NCI-H446 (cell line): ENCODE measurements around the gene NYAP1.

Source experiments
- DNase-seq, 2 experiments: peaks; one replicate each; lab custom pipeline; 2025; lab: John Stamatoyannopoulos, UW

NYAP1 gene

GRCh38 chr7:100457033-100457432 is 26.7 kb upstream of the NYAP1 start:
- no peak for DNase-seq

- DNase-seq, result no peak
Observed at GRCh38 chr7:100464210-100464660, 19.5 kb upstream of the NYAP1 start, which contains the start of gene SPACDR. TSS of gene SPACDR (minus strand) at chr7:100464260. CDS start at chr7:100464025, 235 bp downstream.

GRCh38 chr7:100464791-100465190 is 18.9 kb upstream of the NYAP1 start:
- no peak for DNase-seq

GRCh38 chr7:100465299-100465698 is 18.4 kb upstream of the NYAP1 start:
- no peak for DNase-seq

GRCh38 chr7:100465702-100466311 is 17.9 kb upstream of the NYAP1 start:
- peak; percentile 4 to 74 for DNase-seq

GRCh38 chr7:100466653-100467605 is 16.8 kb upstream of the NYAP1 start:
- DNase-seq, result no peak

GRCh38 chr7:100467638-100468373 is 15.9 kb upstream of the NYAP1 start:
- DNase-seq, result no peak

GRCh38 chr7:100469227-100470044 is 14.3 kb upstream of the NYAP1 start:
- DNase-seq, result peak; percentile 13 to 74

- no peak for DNase-seq
Observed at GRCh38 chr7:100471021-100471420, 12.7 kb upstream of the NYAP1 start.

- DNase-seq, result no peak
Observed at GRCh38 chr7:100472121-100472851, 11.4 kb upstream of the NYAP1 start.

- no peak for DNase-seq
Observed at GRCh38 chr7:100472854-100473499, 10.8 kb upstream of the NYAP1 start.

GRCh38 chr7:100475549-100475948 is 8.2 kb upstream of the NYAP1 start:
- DNase-seq, result no peak

GRCh38 chr7:100476101-100476780 is 7.5 kb upstream of the NYAP1 start:
- no peak for DNase-seq

GRCh38 chr7:100476903-100477870 is 6.5 kb upstream of the NYAP1 start:
- DNase-seq, result no peak

- no peak for DNase-seq
Observed at GRCh38 chr7:100477871-100478267, 5.9 kb upstream of the NYAP1 start.

GRCh38 chr7:100478958-100479660 is 4.6 kb upstream of the NYAP1 start, which contains the start of gene TSC22D4:
TSS of gene TSC22D4 (minus strand) at chr7:100479214. CDS start at chr7:100478038, 1,176 bp downstream.
- DNase-seq, result peak; percentile 49 to 78

GRCh38 chr7:100481466-100481865 is 2.3 kb upstream of the NYAP1 start:
- DNase-seq, result no peak

- no peak for DNase-seq
Observed at GRCh38 chr7:100482728-100483089, 1.0 kb upstream of the NYAP1 start.
